Measurements from ENCODE around the gene ZNF621.

- TF ChIP-seq, protein P1, sequence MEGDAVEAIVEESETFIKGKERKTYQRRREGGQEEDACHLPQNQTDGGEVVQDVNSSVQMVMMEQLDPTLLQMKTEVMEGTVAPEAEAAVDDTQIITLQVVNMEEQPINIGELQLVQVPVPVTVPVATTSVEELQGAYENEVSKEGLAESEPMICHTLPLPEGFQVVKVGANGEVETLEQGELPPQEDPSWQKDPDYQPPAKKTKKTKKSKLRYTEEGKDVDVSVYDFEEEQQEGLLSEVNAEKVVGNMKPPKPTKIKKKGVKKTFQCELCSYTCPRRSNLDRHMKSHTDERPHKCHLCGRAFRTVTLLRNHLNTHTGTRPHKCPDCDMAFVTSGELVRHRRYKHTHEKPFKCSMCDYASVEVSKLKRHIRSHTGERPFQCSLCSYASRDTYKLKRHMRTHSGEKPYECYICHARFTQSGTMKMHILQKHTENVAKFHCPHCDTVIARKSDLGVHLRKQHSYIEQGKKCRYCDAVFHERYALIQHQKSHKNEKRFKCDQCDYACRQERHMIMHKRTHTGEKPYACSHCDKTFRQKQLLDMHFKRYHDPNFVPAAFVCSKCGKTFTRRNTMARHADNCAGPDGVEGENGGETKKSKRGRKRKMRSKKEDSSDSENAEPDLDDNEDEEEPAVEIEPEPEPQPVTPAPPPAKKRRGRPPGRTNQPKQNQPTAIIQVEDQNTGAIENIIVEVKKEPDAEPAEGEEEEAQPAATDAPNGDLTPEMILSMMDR (IDR thresholded peaks at IDR 0.05): no peak
- TF ChIP-seq POLR2A (IDR thresholded peaks at IDR 0.05): no peak
These were observed 37.6 kb upstream of the ZNF621 start for GRCh38 chr3:40487172-40487571.

All from uterus (tissue), 2 donors.